T-cell (primary cell): ENCODE data around the gene C16orf87. TPM values are rescaled to one million over a fixed set of nuclear protein-coding genes. Genes with fewer than 3 reads are reported as not detected.
A peak's percentile ranks its signal among the peaks of the same experiment; 100 is the strongest.

Experiments
- ATAC-seq, 4 experiments: fragments of 200-7000 bp in 3 of 4; fragments of 150-1000 bp in 1 of 4; cut with Tn5 transposase; replicated peaks in 1 of 4; 1 replicate in 3 of 4; 2 replicates in 1 of 4; pipeline ENCODE4 v1.10.0; 2021; ENCODE audit warnings: moderate library complexity in 3 of 4, mild to moderate bottlenecking in 2 of 4, moderate number of reproducible peaks in 1 of 4
- CTCF ChIA-PET, 2 donors: fragments of 300-600 bp; sonication (Branson Sonifier 250); formaldehyde crosslinking; loops; one replicate each; lab custom pipeline; 2022; ENCODE audit warnings: antibody characterized with exemption in 2 of 2; lab: Charles Lee
- POLR2A ChIA-PET, 2 donors: fragments of 300-600 bp; sonication (Branson Sonifier 250); formaldehyde crosslinking; loops; one replicate each; lab custom pipeline; 2022; ENCODE audit warnings: antibody characterized with exemption in 2 of 2; lab: Charles Lee
- DNase-seq, 35 experiments: peaks; one replicate each; pipeline versions ENCODE4 v3.0.0 to v3.0.0-alpha.2; 2013 to 2023
- H3K27ac ChIP-seq: one replicate; pipeline ENCODE4 v1.5.1; 2013; ENCODE audit warnings: low read length
- H3K27me3 ChIP-seq, 2 experiments: replicated peaks in 1 of 2; 1 replicate in 1 of 2; 2 replicates in 1 of 2; pipeline versions ENCODE4 v1.6.1 to v1.7.0; 2013; ENCODE audit warnings: low read length in 1 of 2, mixed read lengths in 1 of 2; ENCODE audit not compliant: control insufficient read depth in 2 of 2, insufficient read depth in 2 of 2; ENCODE audit errors: extremely low read depth in 1 of 2
- H3K36me3 ChIP-seq, 2 donors: 1 replicate in 1 of 2; 2 replicates in 1 of 2; pipeline versions ENCODE4 v1.6.1 to v1.7.0; 2013; ENCODE audit warnings: low read length in 1 of 2; ENCODE audit not compliant: control insufficient read depth in 2 of 2, insufficient read depth in 1 of 2; ENCODE audit errors: extremely low read depth in 1 of 2
- H3K4me1 ChIP-seq, 2 experiments: 1 replicate in 1 of 2; 2 replicates in 1 of 2; pipeline versions ENCODE4 v1.6.1 to v1.7.0; 2013; ENCODE audit warnings: low read length in 2 of 2, mixed read lengths in 1 of 2; ENCODE audit not compliant: insufficient read depth in 2 of 2, control insufficient read depth in 1 of 2; ENCODE audit errors: extremely low read depth in 1 of 2
- H3K4me3 ChIP-seq, 2 donors: 1 replicate in 1 of 2; 2 replicates in 1 of 2; pipeline versions ENCODE4 v1.5.1 to v1.7.0; 2013; ENCODE audit warnings: mild to moderate bottlenecking in 2 of 2, low read length in 1 of 2, moderate library complexity in 1 of 2; ENCODE audit not compliant: control insufficient read depth in 1 of 2; ENCODE audit errors: extremely low read depth in 1 of 2
- H3K9me3 ChIP-seq: 2 replicates; pipeline ENCODE4 v1.7.0; 2013
- H3K27ac Mint-ChIP-seq, 2 donors: one replicate each; pipeline ENCODE4 v1.8.0; 2020 to 2021; ENCODE audit warnings: mild to moderate bottlenecking in 2 of 2, mixed read lengths in 2 of 2
- H3K27me3 Mint-ChIP-seq, 2 donors: one replicate each; pipeline ENCODE4 v1.8.0; 2021 to 2022; ENCODE audit warnings: mixed read lengths in 2 of 2
- H3K36me3 Mint-ChIP-seq: one replicate; pipeline ENCODE4 v1.8.0; 2021; ENCODE audit warnings: mixed read lengths
- H3K4me1 Mint-ChIP-seq, 3 donors: one replicate each; pipeline ENCODE4 v1.8.0; 2020 to 2022; ENCODE audit warnings: mixed read lengths in 3 of 3, mild to moderate bottlenecking in 1 of 3
- H3K4me3 Mint-ChIP-seq, 3 donors: one replicate each; pipeline ENCODE4 v1.8.0; 2020 to 2022; ENCODE audit warnings: mild to moderate bottlenecking in 3 of 3, mixed read lengths in 3 of 3, moderate library complexity in 3 of 3
- H3K9me3 Mint-ChIP-seq, 3 donors: one replicate each; pipeline ENCODE4 v1.8.0; 2020 to 2022; ENCODE audit warnings: mixed read lengths in 3 of 3
- WGBS: methylation state at CpG from one replicate; pipeline ENCODE4 v1.1.5; 2013; ENCODE audit warnings: missing lambda C conversion rate; ENCODE audit not compliant: insufficient coverage; 5-methylcytosine and 5-hydroxymethylcytosine counted together
- total RNA-seq, 35 experiments: library from RNA in 6 of 35; stranded (reverse) in 6 of 35; fragments of 120-200 nt in 1 of 35; gene quantifications; one replicate each; pipeline versions ENCODE4 v1.2.1 to v1.2.4 and lab custom pipeline; 2013 to 2026

The C16orf87 gene
- total RNA-seq, 5 donors from 2014 or later (not counting 1 experiment from before 2014, with no cell fraction given), result 5.2 to 15.6 (median 7.2) TPM

- Histone ChIP-seq H3K9me3 (no peaks in the 10 kb centered on the region), H3K27me3 (no peaks in the 10 kb centered on the region), H3K36me3 (no peaks in the 10 kb centered on the region), H3K4me1 (peaks cover 0 to 7% of the 10 kb centered on the region in 2 experiments), H3K4me3 (no peak overlapping the region), H3K27ac (no peak overlapping the region)
- peaks cover 0 to 8% (median 3%) of the 10 kb centered on the region in 3 donors for H3K9me3 Mint-ChIP-seq
- H3K27me3 Mint-ChIP-seq, result no peaks in the 10 kb centered on the region
- peak overlapping the region in 1 of 2 donors; percentile 11 for H3K27ac Mint-ChIP-seq
- POLR2A ChIA-PET, result interaction anchor here in 1 of 2 donors (0.6 to 0.7 kb wide), 3 partner anchors 14 to 52 kb away, joined by 3 to 9 read pairs (median 3); no protein-coding TSS in a partner anchor
- no peak for ATAC-seq
- CTCF ChIA-PET, result interaction anchor here (0.6 to 1.2 kb wide), 2 partner anchors 9 to 10 kb away, joined by 3 read pairs; no protein-coding TSS in a partner anchor
- no peak overlapping the region for H3K4me3 Mint-ChIP-seq
- 47% methylated on average over 6 of the region's 6 CpGs for WGBS
- DNase-seq, result no peak
- H3K36me3 Mint-ChIP-seq, result peaks cover 37% of the 10 kb centered on the region
- peaks cover 35 to 54% (median 49%) of the 10 kb centered on the region in 3 donors for H3K4me1 Mint-ChIP-seq
Observed at GRCh38 chr16:46812781-46813540, 18.0 kb downstream of the C16orf87 start.

GRCh38 chr16:46811682-46812081 is 19.3 kb downstream of the C16orf87 start:
- Mint-ChIP-seq H3K27ac (no peak overlapping the region), H3K27me3 (no peaks in the 10 kb centered on the region), H3K36me3 (peaks cover 36% of the 10 kb centered on the region), H3K4me3 (no peak overlapping the region), H3K4me1 (peaks cover 30 to 52% (median 40%) of the 10 kb centered on the region in 3 donors), H3K9me3 (peaks cover 0 to 8% (median 3%) of the 10 kb centered on the region in 3 donors)
- H3K4me3 ChIP-seq, result no peak overlapping the region
- CTCF ChIA-PET, result no interaction called here
- peaks cover 0 to 7% of the 10 kb centered on the region in 2 experiments for H3K4me1 ChIP-seq
- H3K27ac ChIP-seq, result no peak overlapping the region
- DNase-seq, result no peak
- H3K9me3 ChIP-seq, result no peaks in the 10 kb centered on the region
- H3K36me3 ChIP-seq, result no peaks in the 10 kb centered on the region
- 100% methylated on average over 2 of the region's 5 CpGs for WGBS
- H3K27me3 ChIP-seq, result no peaks in the 10 kb centered on the region
- no peak for ATAC-seq
- POLR2A ChIA-PET, result no interaction called here

GRCh38 chr16:46808997-46809396 is 22.0 kb downstream of the C16orf87 start:
- no peaks in the 10 kb centered on the region for H3K9me3 Mint-ChIP-seq
- H3K36me3 Mint-ChIP-seq, result peaks cover 36% of the 10 kb centered on the region
- H3K27ac ChIP-seq, result no peak overlapping the region
- no peaks in the 10 kb centered on the region for H3K27me3 Mint-ChIP-seq
- no peaks in the 10 kb centered on the region for H3K9me3 ChIP-seq
- DNase-seq (no peak), ATAC-seq (no peak)
- no peak overlapping the region for H3K4me3 ChIP-seq
- H3K36me3 ChIP-seq, result no peaks in the 10 kb centered on the region
- H3K4me3 Mint-ChIP-seq, result no peak overlapping the region
- H3K27me3 ChIP-seq, result no peaks in the 10 kb centered on the region
- H3K4me1 ChIP-seq, result peaks cover 0 to 7% of the 10 kb centered on the region in 2 experiments
- ChIA-PET POLR2A (interaction anchor here in 1 of 2 donors (0.5 kb wide), 1 partner anchor 21 kb away, joined by 5 read pairs; no protein-coding TSS in a partner anchor), CTCF (no interaction called here)
- no peak overlapping the region for H3K27ac Mint-ChIP-seq
- peaks cover 15 to 30% (median 19%) of the 10 kb centered on the region in 3 donors for H3K4me1 Mint-ChIP-seq
- no CpG with 5 or more reads among the region's 4 CpGs for WGBS

GRCh38 chr16:46807336-46807735 is 23.6 kb downstream of the C16orf87 start:
- no peak overlapping the region for H3K27ac ChIP-seq
- Mint-ChIP-seq H3K4me1 (peaks cover 15 to 29% (median 19%) of the 10 kb centered on the region in 3 donors), H3K9me3 (no peaks in the 10 kb centered on the region), H3K27me3 (no peaks in the 10 kb centered on the region), H3K4me3 (no peak overlapping the region), H3K36me3 (peaks cover 30% of the 10 kb centered on the region), H3K27ac (no peak overlapping the region)
- no peaks in the 10 kb centered on the region for H3K36me3 ChIP-seq
- peaks cover 0 to 10% of the 10 kb centered on the region in 2 experiments for H3K4me1 ChIP-seq
- whole genome bisulfite sequencing, result no CpG with 5 or more reads among the region's 1 CpG
- no peaks in the 10 kb centered on the region for H3K27me3 ChIP-seq
- CTCF ChIA-PET, result no interaction called here
- no peak overlapping the region for H3K4me3 ChIP-seq
- DNase-seq (no peak), ATAC-seq (no peak)
- POLR2A ChIA-PET, result interaction anchor here in 1 of 2 donors (0.8 kb wide), 2 partner anchors 13 to 17 kb away, joined by 3 read pairs; no protein-coding TSS in a partner anchor
- H3K9me3 ChIP-seq, result no peaks in the 10 kb centered on the region

- DNase-seq, result no peak
- CTCF ChIA-PET, result no interaction called here
- 60% methylated on average over 1 of the region's 3 CpGs for WGBS
- H3K36me3 Mint-ChIP-seq, result peaks cover 27% of the 10 kb centered on the region
- Histone ChIP-seq H3K9me3 (no peaks in the 10 kb centered on the region), H3K4me3 (no peak overlapping the region), H3K27me3 (no peaks in the 10 kb centered on the region), H3K4me1 (peaks cover 0 to 2% of the 10 kb centered on the region in 2 experiments), H3K27ac (no peak overlapping the region), H3K36me3 (no peaks in the 10 kb centered on the region)
- no peaks in the 10 kb centered on the region for H3K9me3 Mint-ChIP-seq
- peak overlapping the region in 1 of 2 donors; percentile 22 for H3K27ac Mint-ChIP-seq
- H3K4me3 Mint-ChIP-seq, result no peak overlapping the region
- peaks cover 15 to 25% (median 19%) of the 10 kb centered on the region in 3 donors for H3K4me1 Mint-ChIP-seq
- no peaks in the 10 kb centered on the region for H3K27me3 Mint-ChIP-seq
- POLR2A ChIA-PET, result no interaction called here
- no peak for ATAC-seq
Observed at GRCh38 chr16:46803373-46803772, 27.6 kb downstream of the C16orf87 start.

DNA sequence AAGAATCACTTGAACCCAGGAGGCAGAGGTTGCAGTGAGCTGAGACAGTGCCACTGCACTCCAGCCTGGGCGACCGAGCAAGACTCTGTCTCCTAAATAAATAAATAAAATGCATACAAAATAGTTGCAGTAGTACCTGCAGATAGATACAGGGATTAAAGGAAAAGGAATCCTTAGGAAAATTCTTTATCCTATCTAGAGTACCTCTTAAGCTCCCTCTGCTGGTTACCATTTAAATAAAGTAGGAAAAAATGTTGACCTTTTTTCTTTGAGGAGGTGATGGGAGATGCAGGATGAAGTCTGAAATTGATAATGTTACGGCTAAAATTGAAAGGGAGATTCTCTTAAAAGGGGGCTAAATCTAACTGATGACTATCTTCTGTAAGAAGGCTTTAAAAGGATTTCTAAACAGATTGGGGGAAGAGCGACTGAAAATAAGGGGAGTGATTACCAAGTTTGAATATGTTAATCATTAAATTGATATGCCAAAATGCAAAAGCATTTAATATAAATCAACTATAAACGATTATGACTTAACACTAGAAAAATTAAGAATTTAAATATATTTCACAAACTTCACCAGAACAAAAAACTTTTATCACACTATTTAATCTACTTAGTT is 29.4 kb downstream of the C16orf87 start:
- no peaks in the 10 kb centered on the region for H3K27me3 ChIP-seq
- no peak overlapping the region for H3K27ac Mint-ChIP-seq
- no peaks in the 10 kb centered on the region for H3K36me3 ChIP-seq
- WGBS, result no CpG with 5 or more reads among the region's 5 CpGs
- DNase-seq (no peak), ATAC-seq (no peak)
- no peak overlapping the region for H3K27ac ChIP-seq
- peaks cover 15 to 19% (median 19%) of the 10 kb centered on the region in 3 donors for H3K4me1 Mint-ChIP-seq
- no peaks in the 10 kb centered on the region for H3K9me3 ChIP-seq
- no peaks in the 10 kb centered on the region for H3K27me3 Mint-ChIP-seq
- H3K9me3 Mint-ChIP-seq, result peaks cover 0 to 5% (median 5%) of the 10 kb centered on the region in 3 donors
- POLR2A ChIA-PET, result interaction anchor here in 1 of 2 donors (0.6 kb wide), 1 partner anchor 252 kb away, joined by 3 read pairs; no protein-coding TSS in a partner anchor
- H3K4me3 Mint-ChIP-seq, result no peak overlapping the region
- H3K4me3 ChIP-seq, result no peak overlapping the region
- H3K4me1 ChIP-seq, result peaks cover 0 to 2% of the 10 kb centered on the region in 2 experiments
- CTCF ChIA-PET, result interaction anchor here (0.6 to 1.2 kb wide), 3 partner anchors 10 to 107 kb away, joined by 3 to 4 read pairs (median 3); no protein-coding TSS in a partner anchor
- H3K36me3 Mint-ChIP-seq, result peaks cover 24% of the 10 kb centered on the region
